ENCODE results near the gene GJB4. TPM values are rescaled to one million over a fixed set of nuclear protein-coding genes. Genes with fewer than 3 reads are reported as not detected.
"Not testable (repeated sequence)": the region's sequence is repeated elsewhere in the genome, so short reads cannot be mapped to it uniquely, and the experiment has no call there.

Gene GJB4
- not detected in 2 replicates for total RNA-seq

DNA sequence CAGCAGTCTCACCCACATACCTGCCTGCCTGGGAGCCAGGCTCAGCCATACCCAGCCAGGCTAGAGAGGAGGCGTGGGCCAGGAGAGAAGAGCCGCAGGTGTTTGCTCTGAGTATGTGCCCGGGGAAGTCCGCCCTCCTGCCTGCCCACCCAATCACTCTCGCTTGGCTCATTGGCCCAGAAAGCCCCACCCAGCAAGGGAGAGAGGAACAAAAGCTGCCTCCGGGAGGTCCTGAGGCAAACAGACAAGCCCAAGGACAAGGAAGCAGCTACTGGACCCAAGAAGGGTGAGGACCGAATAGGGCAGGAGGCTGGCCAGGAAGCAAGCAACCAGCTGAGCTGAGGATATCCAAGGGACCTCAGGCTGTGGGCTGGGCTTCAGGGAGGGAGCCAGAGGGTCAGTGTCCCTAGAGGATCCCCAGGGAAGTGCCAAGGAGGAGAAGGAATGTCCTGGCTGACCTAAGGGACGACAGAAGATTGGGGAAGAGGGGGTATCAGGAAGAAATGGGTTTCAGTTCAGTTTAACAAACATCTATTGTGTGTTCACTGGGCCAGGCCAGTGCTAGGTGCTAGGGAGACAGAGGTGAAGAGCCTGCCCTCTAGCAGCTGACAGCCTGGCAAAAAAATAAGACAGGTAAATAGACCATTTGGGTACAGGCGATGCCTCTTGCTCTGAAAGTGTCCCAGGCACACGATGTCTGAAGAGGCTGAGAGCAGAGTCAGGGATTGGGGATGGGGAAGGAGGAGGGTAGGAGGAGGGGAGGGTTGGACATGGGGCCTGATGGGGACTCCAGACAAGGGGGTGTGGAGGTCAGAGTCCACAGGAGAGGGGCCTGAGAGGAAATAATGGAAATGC lies at the start of gene GJB4:
Gene GJB4, plus strand, starts transcription at position 238 of the 855 bp plus-strand sequence. CDS start 1,515 bp downstream, outside the sequence.
- intact Hi-C loops (cut with micrococcal nuclease), result no loop called here
- DNase-seq (ENCODE audit: low spot score), result no peak
- Mint-ChIP-seq H3K4me1 (ENCODE audit: low read depth) (no peaks in the 10 kb centered on the region), H3K9me3 (no peaks in the 10 kb centered on the region), H3K27ac (no peak within 1 kb of the TSS), H3K4me3 (ENCODE audit: low read depth) (no peak within 1 kb of the TSS), H3K27me3 (ENCODE audit: low read depth) (no peaks in the 10 kb centered on the region), H3K36me3 (ENCODE audit: low read depth) (no peaks in the 10 kb centered on the region)

DNA sequence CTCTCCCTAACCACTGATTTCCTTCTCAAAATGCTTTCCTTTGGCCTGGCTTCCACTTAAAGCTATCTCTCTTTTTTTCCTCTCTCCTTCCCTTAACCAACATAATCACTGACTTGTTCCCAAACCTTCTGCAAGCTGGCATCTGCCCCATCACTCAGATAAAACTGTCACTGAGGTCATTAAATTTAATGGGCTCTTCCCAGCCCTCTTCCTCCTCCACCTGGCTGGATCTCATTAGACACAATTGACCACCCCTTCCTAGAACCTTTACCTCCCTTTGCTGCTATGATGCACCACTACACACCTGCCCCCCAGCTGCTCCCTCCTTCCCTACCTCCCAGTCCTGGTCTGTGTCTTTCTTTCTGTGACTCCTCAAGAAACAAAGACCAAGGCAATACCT lies 48.7 kb upstream of the GJB4 start:
- intact Hi-C loops (cut with micrococcal nuclease), result no loop called here
- H3K36me3 Mint-ChIP-seq (ENCODE audit: low read depth), result no peaks in the 10 kb centered on the region

DNA sequence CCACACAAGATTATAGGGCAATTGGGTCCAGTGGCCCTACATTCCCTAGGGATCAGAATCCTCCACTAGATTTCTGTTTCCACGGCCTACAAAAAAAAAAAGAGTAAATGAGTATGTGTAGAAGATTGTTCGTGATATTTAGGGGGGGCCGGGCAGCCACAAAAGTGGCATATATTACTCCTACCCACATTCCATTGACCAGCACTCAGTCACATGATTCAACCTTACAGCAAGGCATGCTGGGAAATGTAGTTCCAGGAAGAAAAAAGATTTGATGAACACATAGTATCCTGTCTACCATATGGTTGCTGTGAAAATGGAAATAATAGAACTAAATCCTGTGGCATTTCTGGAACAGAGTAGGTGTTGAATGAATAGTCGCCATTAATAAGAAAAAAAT lies 48.1 kb upstream of the GJB4 start:
- Mint-ChIP-seq H3K4me3 (ENCODE audit: low read depth) (no peak overlapping the region), H3K4me1 (ENCODE audit: low read depth) (no peaks in the 10 kb centered on the region), H3K27ac (no peak overlapping the region), H3K27me3 (ENCODE audit: low read depth) (no peaks in the 10 kb centered on the region), H3K36me3 (ENCODE audit: low read depth) (no peaks in the 10 kb centered on the region), H3K9me3 (no peaks in the 10 kb centered on the region)
- DNase-seq (ENCODE audit: low spot score), result no peak
- intact Hi-C loops (cut with micrococcal nuclease), result no loop called here

More for the DNA sequence above, 48.7 kb upstream of the GJB4 start:
- no peak overlapping the region for H3K27ac Mint-ChIP-seq
- H3K27me3 Mint-ChIP-seq (ENCODE audit: low read depth), result no peaks in the 10 kb centered on the region
- DNase-seq (ENCODE audit: low spot score), result no peak
- H3K4me1 Mint-ChIP-seq (ENCODE audit: low read depth), result no peaks in the 10 kb centered on the region
- H3K4me3 Mint-ChIP-seq (ENCODE audit: low read depth), result no peak overlapping the region
- H3K9me3 Mint-ChIP-seq, result no peaks in the 10 kb centered on the region

DNA sequence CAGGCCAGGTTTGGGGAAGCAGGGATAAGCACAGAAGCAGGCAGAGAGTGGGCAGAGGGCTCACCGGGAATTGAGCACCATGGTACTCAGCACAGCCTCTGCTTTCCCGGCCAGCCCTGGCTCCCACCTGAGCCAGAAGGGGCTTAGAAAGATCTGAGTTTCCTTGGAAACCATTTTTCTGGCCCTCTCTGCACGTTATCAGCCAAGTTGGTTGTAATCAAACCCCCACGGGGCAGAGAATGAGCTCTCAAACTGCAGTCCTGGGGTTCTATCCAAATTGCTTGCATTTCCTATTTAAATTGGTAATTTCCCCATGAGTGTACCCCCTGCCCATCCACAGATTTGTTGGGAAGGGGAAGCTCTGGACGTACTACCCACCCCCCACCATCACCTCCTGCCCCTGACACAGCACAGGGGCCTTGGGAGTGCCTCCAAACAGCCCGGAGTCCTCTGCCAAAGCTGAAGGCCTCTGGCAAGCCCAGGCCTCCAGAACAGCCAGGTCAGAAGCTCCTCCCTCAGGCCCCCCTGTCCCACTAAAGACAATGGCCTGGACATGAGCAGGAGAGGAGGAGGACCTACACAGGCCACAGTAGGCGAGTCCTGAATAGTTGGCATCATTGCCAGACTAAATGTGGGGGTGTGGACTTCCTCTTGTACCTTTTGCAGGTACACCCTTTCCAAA lies 47.4 kb upstream of the GJB4 start:
- H3K27me3 Mint-ChIP-seq (ENCODE audit: low read depth), result no peaks in the 10 kb centered on the region
- no peaks in the 10 kb centered on the region for H3K9me3 Mint-ChIP-seq
- H3K27ac Mint-ChIP-seq, result no peak overlapping the region
- no peaks in the 10 kb centered on the region for H3K4me1 Mint-ChIP-seq (ENCODE audit: low read depth)
- intact Hi-C loops (cut with micrococcal nuclease), result no loop called here
- DNase-seq (ENCODE audit: low spot score), result no peak
- no peak overlapping the region for H3K4me3 Mint-ChIP-seq (ENCODE audit: low read depth)
- H3K36me3 Mint-ChIP-seq (ENCODE audit: low read depth), result no peaks in the 10 kb centered on the region

DNA sequence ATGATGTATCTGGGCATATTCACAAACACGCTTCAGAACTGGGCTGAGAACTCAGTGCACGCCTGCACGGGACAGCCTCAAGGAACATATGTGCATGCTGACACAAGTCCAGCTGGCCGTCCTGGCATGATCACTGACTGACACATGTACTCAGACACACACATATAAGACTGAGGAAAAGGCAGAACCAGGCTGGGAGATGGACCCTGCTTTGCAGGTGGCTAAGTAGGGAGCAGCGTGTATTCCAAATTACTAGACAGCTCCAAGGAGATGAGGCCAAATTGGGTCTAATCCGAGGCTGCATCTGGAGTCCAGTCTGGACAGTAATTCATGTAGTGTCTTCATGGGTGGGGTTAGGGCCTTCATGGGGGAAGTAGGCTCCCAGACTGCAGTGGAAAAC lies 46.1 kb upstream of the GJB4 start:
- Mint-ChIP-seq H3K27ac (no peak overlapping the region), H3K4me1 (ENCODE audit: low read depth) (no peaks in the 10 kb centered on the region), H3K4me3 (ENCODE audit: low read depth) (no peak overlapping the region), H3K27me3 (ENCODE audit: low read depth) (no peaks in the 10 kb centered on the region), H3K9me3 (no peaks in the 10 kb centered on the region), H3K36me3 (ENCODE audit: low read depth) (no peaks in the 10 kb centered on the region)
- intact Hi-C loops (cut with micrococcal nuclease), result no loop called here
- DNase-seq (ENCODE audit: low spot score), result no peak

DNA sequence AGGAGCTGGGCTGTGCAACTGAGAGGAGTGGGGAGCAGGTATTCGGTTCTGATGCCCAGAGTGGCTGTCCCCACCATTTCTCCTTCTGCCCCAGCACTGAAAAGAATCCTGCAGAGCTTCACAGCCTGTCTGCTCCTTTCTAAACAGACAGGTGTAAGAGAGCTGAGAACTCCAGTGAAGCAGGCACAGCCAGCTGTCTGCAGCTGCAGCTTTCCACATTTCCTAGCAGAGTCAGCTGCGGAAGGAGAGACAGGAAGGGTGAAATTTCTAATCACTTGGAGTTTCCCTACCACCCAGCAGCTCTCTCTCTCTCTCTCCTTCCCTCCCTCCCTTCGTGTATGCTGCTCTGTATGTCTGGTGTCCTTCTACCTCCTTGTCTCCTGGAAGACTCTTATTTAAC lies 45.2 kb upstream of the GJB4 start:
- Mint-ChIP-seq H3K9me3 (no peaks in the 10 kb centered on the region), H3K36me3 (ENCODE audit: low read depth) (no peaks in the 10 kb centered on the region), H3K27me3 (ENCODE audit: low read depth) (no peaks in the 10 kb centered on the region), H3K4me3 (ENCODE audit: low read depth) (no peak overlapping the region), H3K4me1 (ENCODE audit: low read depth) (no peaks in the 10 kb centered on the region), H3K27ac (no peak overlapping the region)
- intact Hi-C loops (cut with micrococcal nuclease), result no loop called here
- no peak for DNase-seq (ENCODE audit: low spot score)

DNA sequence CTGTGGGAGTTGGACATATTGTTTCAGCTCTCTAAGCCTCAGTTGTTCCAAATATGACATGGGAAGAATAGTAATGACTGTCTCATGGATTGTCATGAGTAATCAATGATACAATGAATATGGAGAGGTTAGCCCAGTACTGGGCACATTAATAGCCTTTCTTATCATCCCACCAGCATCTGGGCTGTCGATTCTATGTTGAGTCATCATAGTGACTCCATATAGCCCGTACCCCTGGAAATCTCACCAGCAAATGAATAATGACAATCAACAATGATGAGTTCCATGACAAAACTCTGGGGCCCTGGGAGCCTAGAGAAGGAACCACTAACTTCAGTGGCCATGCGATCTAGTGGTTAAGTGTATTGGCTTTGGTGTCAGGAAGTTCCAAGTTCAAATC lies 44.4 kb upstream of the GJB4 start:
- Mint-ChIP-seq H3K9me3 (no peaks in the 10 kb centered on the region), H3K27ac (no peak overlapping the region), H3K36me3 (ENCODE audit: low read depth) (no peaks in the 10 kb centered on the region), H3K4me1 (ENCODE audit: low read depth) (no peaks in the 10 kb centered on the region), H3K4me3 (ENCODE audit: low read depth) (no peak overlapping the region), H3K27me3 (ENCODE audit: low read depth) (peaks cover 3% of the 10 kb centered on the region)
- intact Hi-C loops (cut with micrococcal nuclease), result no loop called here
- no peak for DNase-seq (ENCODE audit: low spot score)

DNA sequence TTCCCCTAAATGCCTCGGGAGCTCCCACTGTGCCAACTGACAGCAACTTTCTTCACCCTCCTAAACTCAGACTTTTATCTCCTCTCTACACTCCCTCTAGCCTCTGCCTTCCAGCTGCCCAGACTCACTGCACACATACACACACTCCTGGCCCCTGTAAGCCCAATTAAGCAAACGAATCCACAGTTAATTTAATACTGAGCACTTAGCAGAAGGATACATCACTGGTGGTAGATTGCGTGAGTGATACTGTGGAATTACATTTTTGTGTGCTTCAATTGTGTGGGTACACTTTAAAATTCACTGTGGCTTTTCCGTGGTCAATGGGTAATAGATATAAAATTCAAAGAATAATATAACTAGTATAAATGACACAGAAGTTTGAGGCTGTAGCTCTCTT lies 38.3 kb upstream of the GJB4 start:
- no peak overlapping the region for H3K4me3 Mint-ChIP-seq (ENCODE audit: low read depth)
- peaks cover 7% of the 10 kb centered on the region for H3K27me3 Mint-ChIP-seq (ENCODE audit: low read depth)
- H3K4me1 Mint-ChIP-seq (ENCODE audit: low read depth), result no peaks in the 10 kb centered on the region
- no peak for DNase-seq (ENCODE audit: low spot score)
- H3K27ac Mint-ChIP-seq, result no peak overlapping the region
- intact Hi-C loops (cut with micrococcal nuclease), result no loop called here
- no peaks in the 10 kb centered on the region for H3K36me3 Mint-ChIP-seq (ENCODE audit: low read depth)
- H3K9me3 Mint-ChIP-seq, result no peaks in the 10 kb centered on the region

DNA sequence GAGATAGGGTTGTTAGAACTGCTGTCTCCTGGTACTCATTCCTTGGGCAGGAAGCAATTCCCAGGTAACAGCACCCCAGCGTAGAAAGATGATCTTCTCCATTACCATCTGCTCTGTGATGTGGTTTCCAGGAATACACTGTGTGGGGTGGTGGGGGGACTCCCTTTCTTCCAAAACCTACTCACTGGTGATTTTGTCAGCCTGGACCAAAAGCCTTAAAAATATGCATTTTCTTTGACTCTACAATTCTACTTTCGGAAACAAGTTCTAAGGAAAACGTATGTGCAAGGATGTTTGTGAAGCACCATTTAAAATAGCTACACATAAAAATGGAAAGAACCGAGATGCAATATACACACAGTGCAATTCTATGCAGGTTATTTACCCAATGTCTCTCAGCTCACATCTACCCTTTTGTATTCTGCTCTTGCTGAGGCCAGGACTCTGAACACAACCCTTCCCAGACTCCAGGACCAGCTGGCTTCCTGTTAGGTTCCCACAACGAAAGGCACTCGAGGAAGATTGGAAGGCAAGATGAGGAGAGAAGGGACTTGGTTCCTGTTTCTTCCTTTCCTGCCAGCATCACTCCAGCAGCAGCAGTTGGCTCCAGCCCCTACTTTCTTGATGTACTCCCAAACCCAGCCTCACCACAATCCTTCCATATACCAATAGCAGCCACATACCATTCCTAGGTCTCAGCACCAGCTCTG lies 37.7 kb upstream of the GJB4 start:
- Mint-ChIP-seq H3K36me3 (ENCODE audit: low read depth) (no peaks in the 10 kb centered on the region), H3K27ac (no peak overlapping the region), H3K4me1 (ENCODE audit: low read depth) (no peaks in the 10 kb centered on the region), H3K27me3 (ENCODE audit: low read depth) (peaks cover 7% of the 10 kb centered on the region), H3K9me3 (no peaks in the 10 kb centered on the region), H3K4me3 (ENCODE audit: low read depth) (no peak overlapping the region)
- intact Hi-C loops (cut with micrococcal nuclease), result no loop called here
- no peak for DNase-seq (ENCODE audit: low spot score)

DNA sequence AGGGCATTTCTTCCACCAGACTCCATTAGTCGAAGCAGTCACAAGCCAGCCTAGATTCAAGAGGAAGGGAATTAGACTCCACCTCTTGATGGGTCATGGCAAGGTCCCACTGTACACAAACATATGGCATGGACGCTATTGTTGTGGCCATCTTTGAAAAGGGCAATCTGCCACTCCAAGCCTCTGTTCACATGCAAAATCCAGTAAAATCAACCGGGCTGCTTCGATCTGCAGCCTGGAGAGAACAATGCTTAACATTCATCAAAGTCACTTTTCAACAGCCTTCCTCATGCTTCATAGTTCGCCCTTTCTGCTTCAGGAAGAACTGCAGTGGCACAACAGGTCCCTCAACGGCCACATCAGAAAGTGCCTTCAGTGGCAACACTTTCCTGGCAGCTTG lies 32.7 kb upstream of the GJB4 start:
- DNase-seq (ENCODE audit: low spot score), result no peak
- Mint-ChIP-seq H3K27ac (no peak overlapping the region), H3K27me3 (ENCODE audit: low read depth) (peaks cover 4% of the 10 kb centered on the region), H3K36me3 (ENCODE audit: low read depth) (no peaks in the 10 kb centered on the region), H3K4me3 (ENCODE audit: low read depth) (no peak overlapping the region), H3K9me3 (no peaks in the 10 kb centered on the region), H3K4me1 (ENCODE audit: low read depth) (no peaks in the 10 kb centered on the region)
- intact Hi-C loops (cut with micrococcal nuclease), result no loop called here

DNA sequence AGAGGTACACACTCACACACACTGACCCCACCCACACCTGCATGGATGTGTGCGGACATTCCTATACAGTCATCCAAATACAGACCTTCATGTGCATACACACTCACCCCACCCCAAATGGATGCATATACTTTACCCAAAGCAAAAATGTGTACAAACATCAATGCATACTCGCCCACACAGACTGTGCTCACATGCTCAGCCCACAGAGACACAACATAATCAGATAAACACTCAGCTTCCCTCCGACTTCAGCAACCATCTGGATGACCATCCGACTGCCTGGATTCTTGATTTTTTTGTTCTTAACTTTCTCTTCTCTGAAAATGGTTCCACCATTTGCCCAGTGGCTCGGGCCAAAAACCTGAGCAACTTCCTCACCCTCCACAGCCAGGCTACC lies 29.1 kb upstream of the GJB4 start:
- Mint-ChIP-seq H3K9me3 (no peaks in the 10 kb centered on the region), H3K36me3 (ENCODE audit: low read depth) (no peaks in the 10 kb centered on the region), H3K27ac (no peak overlapping the region), H3K4me1 (ENCODE audit: low read depth) (no peaks in the 10 kb centered on the region), H3K4me3 (ENCODE audit: low read depth) (no peak overlapping the region), H3K27me3 (ENCODE audit: low read depth) (peaks cover 6% of the 10 kb centered on the region)
- intact Hi-C loops (cut with micrococcal nuclease), result no loop called here
- no peak for DNase-seq (ENCODE audit: low spot score)

DNA sequence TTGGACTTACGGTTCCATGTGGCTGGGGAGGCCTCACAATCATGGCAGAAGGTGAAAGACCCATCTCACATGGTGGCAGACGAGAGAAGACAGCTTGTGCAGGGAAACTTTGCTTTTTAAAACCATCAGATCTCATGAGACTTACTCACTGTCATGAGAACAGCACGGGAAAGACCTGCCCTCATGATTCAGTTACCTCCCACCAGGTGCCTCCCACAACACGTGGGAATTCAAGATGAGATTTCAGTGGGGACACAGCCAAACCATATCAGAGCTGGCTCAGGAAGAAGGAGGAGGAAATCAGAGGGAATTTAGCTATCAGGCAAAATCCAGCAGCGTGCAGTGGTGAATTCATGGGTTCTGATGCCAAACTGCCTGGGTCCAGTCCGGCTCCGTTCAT lies 26.7 kb upstream of the GJB4 start:
- H3K36me3 Mint-ChIP-seq (ENCODE audit: low read depth); H3K4me1 Mint-ChIP-seq (ENCODE audit: low read depth); intact Hi-C loops (cut with micrococcal nuclease): not testable (repeated sequence)

DNA sequence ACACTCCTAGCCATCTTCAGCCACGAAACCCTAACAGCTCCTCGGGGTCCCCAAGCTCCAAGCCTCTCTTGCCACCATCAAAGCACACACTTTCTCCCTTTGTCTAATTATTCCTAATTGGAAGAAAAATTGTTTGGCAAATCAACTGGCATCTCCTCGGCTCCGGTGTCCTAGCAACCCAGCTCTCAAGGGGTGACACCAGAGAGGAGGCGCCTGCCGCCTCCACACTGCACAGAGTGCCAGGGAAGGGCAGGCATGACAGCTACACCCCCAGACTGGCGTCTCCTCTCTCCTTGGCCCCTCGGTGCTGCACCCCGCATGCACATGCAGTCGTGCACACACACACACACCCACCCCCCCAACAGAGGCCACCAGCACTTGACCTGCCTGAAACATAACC lies 22.8 kb upstream of the GJB4 start:
- no peak for DNase-seq (ENCODE audit: low spot score)
- H3K9me3 Mint-ChIP-seq, result no peaks in the 10 kb centered on the region
- H3K27me3 Mint-ChIP-seq (ENCODE audit: low read depth), result peaks cover 5% of the 10 kb centered on the region
- intact Hi-C loops (cut with micrococcal nuclease), result no loop called here
- no peak overlapping the region for H3K4me3 Mint-ChIP-seq (ENCODE audit: low read depth)
- no peaks in the 10 kb centered on the region for H3K4me1 Mint-ChIP-seq (ENCODE audit: low read depth)
- H3K27ac Mint-ChIP-seq, result no peak overlapping the region
- H3K36me3 Mint-ChIP-seq (ENCODE audit: low read depth), result no peaks in the 10 kb centered on the region

More for the DNA sequence above, 26.7 kb upstream of the GJB4 start:
- H3K4me3 Mint-ChIP-seq (ENCODE audit: low read depth); H3K27me3 Mint-ChIP-seq (ENCODE audit: low read depth); H3K9me3 Mint-ChIP-seq; H3K27ac Mint-ChIP-seq; DNase-seq (ENCODE audit: low spot score): not testable (repeated sequence)

Measured in activated T-helper 2 cell treated with anti-CD3 and anti-CD28 coated beads, Interferon-gamma antibody, Interleukin-2, Interleukin-4, amounts not matched to agents 10 μg/mL and 5 μg/mL and 100 μg/mL, durations not matched to agents 14 hours and 24 hours and 36 hours (primary cell).